OCI-LY3 (cell line): Measurements from ENCODE around the gene CTNNA3.

ENCODE experiments used
- H2AFZ ChIP-seq: fragments of 200-600, 300-600 bp; shearing (Covaris generic); 2 replicates; pipeline ENCODE4 v1.6.0; 2014; ENCODE audit warnings: antibody characterized with exemption, low read depth, low read length
- H3K27ac ChIP-seq: fragments of 200-600, 300-600 bp; sonication (generic); 2 replicates; pipeline ENCODE4 v1.5.1; 2014; ENCODE audit warnings: mild to moderate bottlenecking, low read length, moderate library complexity, mixed read lengths
- H3K27me3 ChIP-seq: fragments of 200-600, 300-600 bp; sonication (generic); 2 replicates; pipeline ENCODE4 v1.6.1; 2014; ENCODE audit warnings: low read depth, low read length, mixed read lengths
- H3K36me3 ChIP-seq: fragments of 200-600, 300-600 bp; sonication (generic); replicated peaks from 2 replicates; pipeline ENCODE3; 2014; ENCODE audit warnings: low read depth, low read length, mixed read lengths
- H3K4me1 ChIP-seq: fragments of 300-600, 200-600 bp; sonication (generic); 2 replicates; pipeline ENCODE4 v1.6.1; 2014; ENCODE audit warnings: low read length, mixed read lengths
- H3K4me2 ChIP-seq: fragments of 200-600, 300-600 bp; sonication (generic); 2 replicates; pipeline ENCODE4 v1.6.1; 2014; ENCODE audit warnings: low read length, mixed read lengths
- H3K4me3 ChIP-seq: fragments of 300-600, 200-600 bp; sonication (generic); 2 replicates; pipeline ENCODE4 v1.5.1; 2014; ENCODE audit warnings: antibody characterized with exemption, mild to moderate bottlenecking, low read length, moderate library complexity
- H3K79me2 ChIP-seq: fragments of 300-600, 200-600 bp; shearing (Covaris generic); 2 replicates; pipeline ENCODE4 v1.6.1; 2014; ENCODE audit warnings: mild to moderate bottlenecking, low read length, mixed read lengths
- H3K9ac ChIP-seq: fragments of 300-600, 200-600 bp; shearing (Covaris generic); 2 replicates; pipeline ENCODE4 v1.6.0; 2014; ENCODE audit warnings: mild to moderate bottlenecking, low read length, moderate library complexity
- H3K9me3 ChIP-seq: fragments of 200-600, 300-600 bp; shearing (Covaris generic); 2 replicates; pipeline ENCODE4 v1.6.1; 2014; ENCODE audit warnings: low read length, mixed read lengths; ENCODE audit not compliant: insufficient read depth
- H4K20me1 ChIP-seq: fragments of 200-600, 300-600 bp; sonication (generic); 2 replicates; pipeline ENCODE4 v1.6.1; 2016; ENCODE audit warnings: low read length, mixed read lengths; ENCODE audit not compliant: insufficient read depth
- EZH2phosphoT487 ChIP-seq: fragments of 200-600 bp; shearing (Covaris generic); IDR thresholded peaks from 2 replicates; pipeline ENCODE4 v1.6.1; 2018; ENCODE audit warnings: antibody characterized with exemption, mixed run types, low read depth
- TF ChIP-seq, protein P1 (sequence below): fragments of 200-600, 300-600 bp; sonication (generic); IDR thresholded peaks from 2 replicates; pipeline ENCODE4 v1.5.1; 2014; ENCODE audit warnings: antibody characterized with exemption, low read length, low read depth

CTNNA3 gene

DNA sequence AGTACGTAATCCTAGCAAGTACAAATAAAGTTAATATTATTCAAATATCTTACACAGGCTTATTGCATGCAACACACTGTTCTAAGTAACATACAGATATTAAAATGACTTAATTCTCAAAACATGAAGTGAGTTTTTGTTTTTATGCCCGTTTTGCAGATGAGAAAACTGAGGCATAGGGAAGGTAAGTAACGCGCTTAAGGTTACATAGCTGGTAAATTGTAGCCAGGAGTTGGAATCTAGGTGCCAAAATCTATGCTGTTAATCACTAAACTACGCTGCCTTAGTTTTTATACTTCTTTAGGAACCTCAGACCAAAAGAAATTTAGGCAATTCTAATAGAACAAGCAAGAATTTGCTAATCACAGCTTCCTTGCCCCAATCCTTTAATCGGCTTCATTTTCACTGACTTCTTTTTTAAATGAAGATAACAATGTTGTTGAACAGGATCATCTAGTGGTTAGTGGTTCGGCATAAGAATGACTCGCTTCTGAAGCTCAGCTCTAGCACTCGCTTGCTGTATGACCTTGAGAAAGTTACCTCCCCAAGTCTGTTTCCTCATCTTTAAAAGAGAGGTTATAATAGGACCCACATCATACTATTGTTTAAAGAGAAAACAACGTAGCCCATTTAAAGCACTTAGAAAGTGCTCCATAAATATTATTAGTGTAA is 771.2 kb downstream of the CTNNA3 start:
- Histone ChIP-seq H3K9me3 (no peaks in the 10 kb centered on the region), H3K79me2 (no peaks in the 10 kb centered on the region), H3K36me3 (no peaks in the 10 kb centered on the region), H3K4me1 (peaks cover 7% of the 10 kb centered on the region; the same call in 1 of the 2 replicates), H4K20me1 (no peaks in the 10 kb centered on the region), H3K27me3 (peaks cover 6% of the 10 kb centered on the region), H3K4me2 (no peak overlapping the region), H3K9ac (no peak overlapping the region), H3K4me3 (no peak overlapping the region), H2AFZ (no peak overlapping the region), H3K27ac (no peak overlapping the region)
- TF ChIP-seq, protein P1, sequence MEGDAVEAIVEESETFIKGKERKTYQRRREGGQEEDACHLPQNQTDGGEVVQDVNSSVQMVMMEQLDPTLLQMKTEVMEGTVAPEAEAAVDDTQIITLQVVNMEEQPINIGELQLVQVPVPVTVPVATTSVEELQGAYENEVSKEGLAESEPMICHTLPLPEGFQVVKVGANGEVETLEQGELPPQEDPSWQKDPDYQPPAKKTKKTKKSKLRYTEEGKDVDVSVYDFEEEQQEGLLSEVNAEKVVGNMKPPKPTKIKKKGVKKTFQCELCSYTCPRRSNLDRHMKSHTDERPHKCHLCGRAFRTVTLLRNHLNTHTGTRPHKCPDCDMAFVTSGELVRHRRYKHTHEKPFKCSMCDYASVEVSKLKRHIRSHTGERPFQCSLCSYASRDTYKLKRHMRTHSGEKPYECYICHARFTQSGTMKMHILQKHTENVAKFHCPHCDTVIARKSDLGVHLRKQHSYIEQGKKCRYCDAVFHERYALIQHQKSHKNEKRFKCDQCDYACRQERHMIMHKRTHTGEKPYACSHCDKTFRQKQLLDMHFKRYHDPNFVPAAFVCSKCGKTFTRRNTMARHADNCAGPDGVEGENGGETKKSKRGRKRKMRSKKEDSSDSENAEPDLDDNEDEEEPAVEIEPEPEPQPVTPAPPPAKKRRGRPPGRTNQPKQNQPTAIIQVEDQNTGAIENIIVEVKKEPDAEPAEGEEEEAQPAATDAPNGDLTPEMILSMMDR: no peak
- no peak for TF ChIP-seq EZH2phosphoT487

DNA sequence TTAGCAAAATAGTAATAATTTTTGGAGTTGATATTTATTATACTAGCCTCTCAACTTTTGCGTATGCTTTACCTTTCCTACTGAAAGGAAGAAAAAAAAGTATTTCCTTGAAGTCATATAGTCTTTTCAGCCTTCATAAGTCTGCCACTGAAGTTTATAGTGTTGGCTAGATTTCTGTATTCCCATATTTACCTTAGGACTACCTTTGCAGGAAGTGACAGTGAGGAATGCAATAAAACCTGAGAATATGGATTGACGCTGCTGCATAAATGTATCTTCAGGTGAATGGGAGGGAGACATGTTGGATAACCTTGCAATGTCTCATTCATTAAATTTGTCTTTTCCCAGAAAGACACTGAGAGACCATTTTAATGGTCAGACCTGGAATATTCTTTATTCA is 776.7 kb downstream of the CTNNA3 start:
- no peak overlapping the region for H3K27ac ChIP-seq
- no peak overlapping the region for H3K4me3 ChIP-seq
- H3K79me2 ChIP-seq: no peaks in the 10 kb centered on the region
- no peaks in the 10 kb centered on the region for H3K9me3 ChIP-seq
- no peaks in the 10 kb centered on the region for H3K4me1 ChIP-seq
- no peaks in the 10 kb centered on the region for H3K36me3 ChIP-seq
- no peak overlapping the region for H3K4me2 ChIP-seq
- H2AFZ ChIP-seq: no peak overlapping the region
- TF ChIP-seq EZH2phosphoT487: no peak
- TF ChIP-seq, protein P1: no peak
- H4K20me1 ChIP-seq: no peaks in the 10 kb centered on the region
- H3K27me3 ChIP-seq: no peaks in the 10 kb centered on the region
- H3K9ac ChIP-seq: no peak overlapping the region

DNA sequence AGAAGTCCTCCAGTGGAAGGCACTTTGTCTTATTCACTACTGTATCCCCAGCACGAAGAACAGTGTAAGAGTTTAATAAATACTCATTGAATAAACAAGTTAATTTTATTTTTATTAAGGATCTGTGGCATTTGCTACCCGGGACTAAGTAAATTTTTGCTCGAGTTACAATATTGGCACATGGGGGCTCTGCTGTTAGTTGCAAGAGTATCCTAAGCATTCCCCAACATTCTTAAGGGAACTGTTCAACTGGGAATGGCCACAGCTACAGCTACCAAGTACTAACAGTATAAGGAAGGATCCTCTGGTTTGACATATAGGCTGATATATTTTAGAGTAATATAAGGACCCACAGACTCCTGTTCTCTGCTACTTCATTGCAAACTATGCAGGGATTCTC is 778.9 kb downstream of the CTNNA3 start:
- H3K79me2 ChIP-seq: no peaks in the 10 kb centered on the region
- H3K4me3 ChIP-seq: no peak overlapping the region
- TF ChIP-seq, protein P1: no peak
- TF ChIP-seq EZH2phosphoT487: no peak
- H3K27me3 ChIP-seq: no peaks in the 10 kb centered on the region
- H3K9ac ChIP-seq: no peak overlapping the region
- H3K4me2 ChIP-seq: no peak overlapping the region
- H4K20me1 ChIP-seq: no peaks in the 10 kb centered on the region
- no peaks in the 10 kb centered on the region for H3K4me1 ChIP-seq
- H3K27ac ChIP-seq: no peak overlapping the region
- H3K9me3 ChIP-seq: no peaks in the 10 kb centered on the region
- H2AFZ ChIP-seq: no peak overlapping the region
- no peaks in the 10 kb centered on the region for H3K36me3 ChIP-seq

DNA sequence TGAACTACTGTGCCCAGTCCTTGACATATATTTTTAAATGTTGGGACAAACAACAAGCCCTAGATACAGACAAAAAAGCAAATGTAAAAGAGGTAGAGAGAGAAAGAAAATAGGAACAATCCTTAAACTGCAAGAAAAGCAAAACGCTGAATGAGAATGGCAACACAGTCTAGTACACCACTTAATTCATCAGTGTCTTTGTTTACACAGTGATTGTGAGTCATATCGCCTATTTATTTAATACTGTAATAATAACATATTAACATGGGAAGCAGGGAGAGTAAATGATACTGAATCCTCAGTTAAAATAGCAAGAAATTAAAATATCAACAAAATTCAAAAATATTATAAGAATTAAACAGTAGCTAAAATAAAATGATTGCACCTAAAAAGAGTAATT is 780.0 kb downstream of the CTNNA3 start:
- no peaks in the 10 kb centered on the region for H3K4me1 ChIP-seq
- H3K27ac ChIP-seq: no peak overlapping the region
- H3K36me3 ChIP-seq: no peaks in the 10 kb centered on the region
- H3K27me3 ChIP-seq: no peaks in the 10 kb centered on the region
- no peak overlapping the region for H2AFZ ChIP-seq
- TF ChIP-seq, protein P1: no peak
- no peak for TF ChIP-seq EZH2phosphoT487
- no peaks in the 10 kb centered on the region for H3K9me3 ChIP-seq
- no peaks in the 10 kb centered on the region for H3K79me2 ChIP-seq
- no peak overlapping the region for H3K4me2 ChIP-seq
- no peak overlapping the region for H3K4me3 ChIP-seq
- no peak overlapping the region for H3K9ac ChIP-seq
- no peaks in the 10 kb centered on the region for H4K20me1 ChIP-seq
